ENCODE data around the gene ZNF436. TPM values are rescaled to one million over a fixed set of nuclear protein-coding genes. Genes with fewer than 3 reads are reported as not detected.

Gene ZNF436
- total and polyA plus RNA-seq, 9 of the 15 experiments (the other 6 are each of a cell fraction or from before 2014, with no cell fraction given) = 2.1 to 11.3 (median 6.8) TPM

DNA sequence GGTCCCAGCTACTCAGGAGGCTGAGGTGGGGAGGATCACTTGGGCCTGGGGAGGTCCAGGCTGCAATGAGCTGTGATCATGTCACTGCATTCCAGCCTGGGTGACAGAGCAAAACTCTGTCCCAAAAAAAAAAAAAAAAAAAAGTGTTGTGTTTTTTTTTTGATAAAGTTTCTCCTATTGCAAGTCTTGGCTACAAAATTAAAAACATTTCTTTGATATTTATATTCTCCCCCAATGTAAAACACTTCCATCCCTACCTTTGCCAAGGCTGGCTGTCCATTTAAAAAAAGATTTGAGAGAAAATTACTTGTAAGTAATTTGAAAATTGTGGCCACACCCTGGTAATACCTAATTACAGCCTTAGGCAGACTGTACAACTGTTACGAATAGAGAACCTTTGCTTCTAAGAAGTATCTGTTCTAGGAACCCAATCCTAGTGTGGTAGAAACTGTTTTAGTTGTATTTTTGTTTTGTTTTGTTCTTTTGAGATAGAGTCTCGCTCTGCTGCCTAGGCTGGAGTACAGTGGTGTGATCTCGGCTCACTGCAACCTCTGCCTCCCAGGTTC lies 11.2 kb downstream of the ZNF436 start:
- ATAC-seq = no peak
- TF ChIP-seq POLR2A (conservative IDR thresholded peaks at IDR 0.05) = no peak
- TF ChIP-seq, protein P1, sequence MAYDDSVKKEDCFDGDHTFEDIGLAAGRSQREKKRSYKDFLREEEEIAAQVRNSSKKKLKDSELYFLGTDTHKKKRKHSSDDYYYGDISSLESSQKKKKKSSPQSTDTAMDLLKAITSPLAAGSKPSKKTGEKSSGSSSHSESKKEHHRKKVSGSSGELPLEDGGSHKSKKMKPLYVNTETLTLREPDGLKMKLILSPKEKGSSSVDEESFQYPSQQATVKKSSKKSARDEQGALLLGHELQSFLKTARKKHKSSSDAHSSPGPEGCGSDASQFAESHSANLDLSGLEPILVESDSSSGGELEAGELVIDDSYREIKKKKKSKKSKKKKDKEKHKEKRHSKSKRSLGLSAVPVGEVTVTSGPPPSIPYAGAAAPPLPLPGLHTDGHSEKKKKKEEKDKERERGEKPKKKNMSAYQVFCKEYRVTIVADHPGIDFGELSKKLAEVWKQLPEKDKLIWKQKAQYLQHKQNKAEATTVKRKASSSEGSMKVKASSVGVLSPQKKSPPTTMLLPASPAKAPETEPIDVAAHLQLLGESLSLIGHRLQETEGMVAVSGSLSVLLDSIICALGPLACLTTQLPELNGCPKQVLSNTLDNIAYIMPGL (CRISPR knock-in tag; IDR thresholded peaks at IDR 0.05) = no peak
- no peak for TF ChIP-seq CTBP1 (IDR thresholded peaks at IDR 0.05; ENCODE audit: borderline replicate concordance)
- TF ChIP-seq, protein P2, sequence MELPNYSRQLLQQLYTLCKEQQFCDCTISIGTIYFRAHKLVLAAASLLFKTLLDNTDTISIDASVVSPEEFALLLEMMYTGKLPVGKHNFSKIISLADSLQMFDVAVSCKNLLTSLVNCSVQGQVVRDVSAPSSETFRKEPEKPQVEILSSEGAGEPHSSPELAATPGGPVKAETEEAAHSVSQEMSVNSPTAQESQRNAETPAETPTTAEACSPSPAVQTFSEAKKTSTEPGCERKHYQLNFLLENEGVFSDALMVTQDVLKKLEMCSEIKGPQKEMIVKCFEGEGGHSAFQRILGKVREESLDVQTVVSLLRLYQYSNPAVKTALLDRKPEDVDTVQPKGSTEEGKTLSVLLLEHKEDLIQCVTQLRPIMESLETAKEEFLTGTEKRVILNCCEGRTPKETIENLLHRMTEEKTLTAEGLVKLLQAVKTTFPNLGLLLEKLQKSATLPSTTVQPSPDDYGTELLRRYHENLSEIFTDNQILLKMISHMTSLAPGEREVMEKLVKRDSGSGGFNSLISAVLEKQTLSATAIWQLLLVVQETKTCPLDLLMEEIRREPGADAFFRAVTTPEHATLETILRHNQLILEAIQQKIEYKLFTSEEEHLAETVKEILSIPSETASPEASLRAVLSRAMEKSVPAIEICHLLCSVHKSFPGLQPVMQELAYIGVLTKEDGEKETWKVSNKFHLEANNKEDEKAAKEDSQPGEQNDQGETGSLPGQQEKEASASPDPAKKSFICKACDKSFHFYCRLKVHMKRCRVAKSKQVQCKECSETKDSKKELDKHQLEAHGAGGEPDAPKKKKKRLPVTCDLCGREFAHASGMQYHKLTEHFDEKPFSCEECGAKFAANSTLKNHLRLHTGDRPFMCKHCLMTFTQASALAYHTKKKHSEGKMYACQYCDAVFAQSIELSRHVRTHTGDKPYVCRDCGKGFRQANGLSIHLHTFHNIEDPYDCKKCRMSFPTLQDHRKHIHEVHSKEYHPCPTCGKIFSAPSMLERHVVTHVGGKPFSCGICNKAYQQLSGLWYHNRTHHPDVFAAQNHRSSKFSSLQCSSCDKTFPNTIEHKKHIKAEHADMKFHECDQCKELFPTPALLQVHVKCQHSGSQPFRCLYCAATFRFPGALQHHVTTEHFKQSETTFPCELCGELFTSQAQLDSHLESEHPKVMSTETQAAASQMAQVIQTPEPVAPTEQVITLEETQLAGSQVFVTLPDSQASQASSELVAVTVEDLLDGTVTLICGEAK (IDR thresholded peaks at IDR 0.05) = peak; percentile 78
- TF ChIP-seq, protein P2 (CRISPR knock-in tag; IDR thresholded peaks at IDR 0.05) = peak; percentile 83
- TF ChIP-seq, protein P3, sequence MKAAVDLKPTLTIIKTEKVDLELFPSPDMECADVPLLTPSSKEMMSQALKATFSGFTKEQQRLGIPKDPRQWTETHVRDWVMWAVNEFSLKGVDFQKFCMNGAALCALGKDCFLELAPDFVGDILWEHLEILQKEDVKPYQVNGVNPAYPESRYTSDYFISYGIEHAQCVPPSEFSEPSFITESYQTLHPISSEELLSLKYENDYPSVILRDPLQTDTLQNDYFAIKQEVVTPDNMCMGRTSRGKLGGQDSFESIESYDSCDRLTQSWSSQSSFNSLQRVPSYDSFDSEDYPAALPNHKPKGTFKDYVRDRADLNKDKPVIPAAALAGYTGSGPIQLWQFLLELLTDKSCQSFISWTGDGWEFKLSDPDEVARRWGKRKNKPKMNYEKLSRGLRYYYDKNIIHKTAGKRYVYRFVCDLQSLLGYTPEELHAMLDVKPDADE (conservative IDR thresholded peaks at IDR 0.05; ENCODE audit: control insufficient read depth, low read depth, low read length) = no peak
- no peak for TF ChIP-seq JUN (IDR thresholded peaks at IDR 0.05; ENCODE audit: borderline replicate concordance, low read depth, low read length)
- no peak for TF ChIP-seq JUN (CRISPR knock-in tag; IDR thresholded peaks at IDR 0.05; ENCODE audit: borderline replicate concordance)
- no peak for TF ChIP-seq PML (IDR thresholded peaks at IDR 0.05; ENCODE audit: low read length)
- no peaks in the 10 kb centered on the region for H3K79me2 ChIP-seq (ENCODE audit: control insufficient read depth, insufficient read depth, low read length)
- no peak for FAIRE-seq
- H2AFZ ChIP-seq (ENCODE audit: low read depth, low read length) = no peak overlapping the region
- intact Hi-C loops (cut with micrococcal nuclease) = no loop called here
- H3K9me1 ChIP-seq (ENCODE audit: control insufficient read depth, insufficient read depth, low read length) = no peaks in the 10 kb centered on the region
- DNase-seq (ENCODE audit: extremely low read depth in 1 of 4, low spot score in 3 of 4) = no peak
- H3K9me3 ChIP-seq (replicated peaks; ENCODE audit: control insufficient read depth, insufficient read depth, low read depth, low read length) = peaks cover 33% of the 10 kb centered on the region
- CTCF ChIA-PET (ENCODE audit: low intra/inter-chr PET ratio) = no interaction called here
- H3K4me3 ChIP-seq = no peak overlapping the region
- in situ Hi-C loops (cut with MboI) = no loop called here
- no TSS peak for BruUV-seq (replicated peaks)
- no peaks in the 10 kb centered on the region for H3K27me3 ChIP-seq (ENCODE audit: control insufficient read depth in 2 of 2, insufficient read depth in 2 of 2, low read length in 2 of 2)
- peaks cover 39% of the 10 kb centered on the region for H3K36me3 ChIP-seq (ENCODE audit: control insufficient read depth, insufficient read depth, low read length)
- no peak overlapping the region for H3K27ac ChIP-seq (ENCODE audit: extremely low read depth, low read depth, low read length)
- H3K4me1 ChIP-seq (replicated peaks in 1 of 2; ENCODE audit: control insufficient read depth in 2 of 2, insufficient read depth in 2 of 2, low read length in 2 of 2) = no peaks in the 10 kb centered on the region; a peak in 1 of 5 replicates
- POLR2A ChIA-PET = interaction anchor here (1.0 to 7.7 kb wide), 3 partner anchors 10 to 13 kb away, joined by 3 to 35 read pairs (median 9); partner anchors contain the start of gene HNRNPR
- H3K4me2 ChIP-seq (ENCODE audit: insufficient read depth, low read length) = no peak overlapping the region
- H3K9ac ChIP-seq (ENCODE audit: insufficient read depth in 1 of 2, low read depth in 2 of 2, low read length in 2 of 2) = no peak overlapping the region
- 68% methylated on average over 3 of the region's 3 CpGs for WGBS (ENCODE audit: insufficient coverage, low coverage, missing lambda C conversion rate)
- no peaks in the 10 kb centered on the region for H4K20me1 ChIP-seq (replicated peaks; ENCODE audit: control insufficient read depth, insufficient read depth, low read length)
